MM.1S (cell line): ENCODE measurements around the gene RAB6B.

Source experiments
- DNase-seq: peaks from one replicate; pipeline ENCODE4 v3.0.0-alpha.2; 2015
- H2AFZ ChIP-seq: fragments of 300-600 bp; sonication (generic); 2 replicates; pipeline ENCODE4 v1.6.0; 2016; ENCODE audit warnings: antibody characterized with exemption, low read length
- H3F3A ChIP-seq: fragments of 300-600 bp; sonication (generic); 2 replicates; pipeline ENCODE4 v1.6.1; 2016; ENCODE audit warnings: mild to moderate bottlenecking, antibody characterized with exemption, low read length, moderate library complexity, mixed read lengths; ENCODE audit not compliant: insufficient read depth
- H3K27ac ChIP-seq: fragments of 300-600 bp; sonication (generic); 2 replicates; pipeline ENCODE4 v1.5.1; 2016; ENCODE audit warnings: mild to moderate bottlenecking, low read length
- H3K27me3 ChIP-seq: fragments of 300-600 bp; sonication (generic); replicated peaks from 2 replicates; pipeline ENCODE4 v1.6.0; 2016; ENCODE audit warnings: low read length; ENCODE audit not compliant: insufficient read depth
- H3K36me3 ChIP-seq: fragments of 300-600 bp; sonication (generic); replicated peaks from 2 replicates; pipeline ENCODE4 v1.6.1; 2016; ENCODE audit warnings: mild to moderate bottlenecking, low read length, mixed read lengths; ENCODE audit not compliant: insufficient read depth
- H3K4me1 ChIP-seq: fragments of 300-600 bp; sonication (generic); 2 replicates; pipeline ENCODE4 v1.6.1; 2016; ENCODE audit warnings: low read length, mixed read lengths
- H3K4me2 ChIP-seq: fragments of 300-600 bp; sonication (generic); 2 replicates; pipeline ENCODE4 v1.6.0; 2016; ENCODE audit warnings: low read depth, low read length
- H3K4me3 ChIP-seq: fragments of 300-600 bp; sonication (generic); 2 replicates; pipeline ENCODE4 v1.5.1; 2016; ENCODE audit warnings: low read length, mixed read lengths
- H3K79me2 ChIP-seq: fragments of 300-600 bp; sonication (generic); 2 replicates; pipeline ENCODE4 v1.6.1; 2016; ENCODE audit warnings: mixed run types, low read length, mixed read lengths
- H3K9ac ChIP-seq: fragments of 300-600 bp; sonication (generic); 2 replicates; pipeline ENCODE4 v1.6.1; 2016; ENCODE audit warnings: low read length, mixed read lengths
- H3K9me2 ChIP-seq: fragments of 300-600 bp; sonication (generic); replicated peaks from 2 replicates; pipeline ENCODE4 v1.6.1; 2016; ENCODE audit warnings: mild to moderate bottlenecking, low read length, mixed read lengths; ENCODE audit not compliant: insufficient read depth
- H3K9me3 ChIP-seq: fragments of 300-600 bp; sonication (generic); replicated peaks from 2 replicates; pipeline ENCODE4 v1.6.1; 2016; ENCODE audit warnings: mild to moderate bottlenecking, low read length, mixed read lengths; ENCODE audit not compliant: insufficient read depth
- H4K20me1 ChIP-seq: fragments of 300-600 bp; sonication (generic); 2 replicates; pipeline ENCODE4 v1.6.1; 2016; ENCODE audit warnings: mild to moderate bottlenecking, low read length, moderate library complexity, mixed read lengths; ENCODE audit not compliant: insufficient read depth
- CTCF ChIP-seq: fragments of 300-600 bp; sonication (generic); IDR thresholded peaks from 2 replicates; pipeline ENCODE4 v1.5.1; 2016; ENCODE audit warnings: antibody characterized with exemption, low read length, mixed read lengths
- EZH2 ChIP-seq: fragments of 300-600 bp; sonication (generic); optimal IDR thresholded peaks from 2 replicates; pipeline ENCODE3; 2017; ENCODE audit warnings: low read depth, mild to moderate bottlenecking, antibody characterized with exemption, low read length, mixed read lengths
- EZH2phosphoT487 ChIP-seq: fragments of 300-600 bp; sonication (generic); IDR thresholded peaks from 2 replicates; pipeline ENCODE4 v1.6.1; 2018; ENCODE audit warnings: antibody characterized with exemption, low read length

Gene RAB6B

GRCh38 chr3:133841196-133841595, 54.5 kb downstream of the RAB6B start:
- H2AFZ ChIP-seq = no peak overlapping the region
- no peaks in the 10 kb centered on the region for H3K4me1 ChIP-seq
- no peak overlapping the region for H3K4me2 ChIP-seq
- H3K9me2 ChIP-seq = no peaks in the 10 kb centered on the region
- no peak for TF ChIP-seq CTCF
- no peak for TF ChIP-seq EZH2phosphoT487
- TF ChIP-seq EZH2 = no peak
- no peaks in the 10 kb centered on the region for H3K36me3 ChIP-seq
- no peak overlapping the region for H3K27ac ChIP-seq
- no peaks in the 10 kb centered on the region for H4K20me1 ChIP-seq
- H3K9ac ChIP-seq = no peak overlapping the region
- no peaks in the 10 kb centered on the region for H3F3A ChIP-seq
- no peaks in the 10 kb centered on the region for H3K79me2 ChIP-seq
- H3K9me3 ChIP-seq = no peaks in the 10 kb centered on the region
- H3K27me3 ChIP-seq = no peaks in the 10 kb centered on the region
- DNase-seq = no peak
- no peak overlapping the region for H3K4me3 ChIP-seq

GRCh38 chr3:133840767-133841166, 54.9 kb downstream of the RAB6B start:
- H3K9me2 ChIP-seq = no peaks in the 10 kb centered on the region

GRCh38 chr3:133840055-133840737, 55.5 kb downstream of the RAB6B start:
- no peaks in the 10 kb centered on the region for H3K9me3 ChIP-seq
- H3K36me3 ChIP-seq = no peaks in the 10 kb centered on the region
- no peaks in the 10 kb centered on the region for H4K20me1 ChIP-seq
- no peak overlapping the region for H2AFZ ChIP-seq
- H3F3A ChIP-seq = no peaks in the 10 kb centered on the region
- no peak overlapping the region for H3K4me2 ChIP-seq
- H3K4me1 ChIP-seq = no peaks in the 10 kb centered on the region
- H3K79me2 ChIP-seq = no peaks in the 10 kb centered on the region
- no peak overlapping the region for H3K4me3 ChIP-seq
- H3K27me3 ChIP-seq = no peaks in the 10 kb centered on the region
- H3K9ac ChIP-seq = no peak overlapping the region
- H3K9me2 ChIP-seq = no peaks in the 10 kb centered on the region
- DNase-seq = no peak
- TF ChIP-seq CTCF = no peak
- TF ChIP-seq EZH2 = no peak
- TF ChIP-seq EZH2phosphoT487 = no peak
- no peak overlapping the region for H3K27ac ChIP-seq

More at GRCh38 chr3:133840767-133841166, 54.9 kb downstream of the RAB6B start:
- Histone ChIP-seq H4K20me1 (no peaks in the 10 kb centered on the region), H2AFZ (no peak overlapping the region), H3K4me2 (no peak overlapping the region), H3K4me3 (no peak overlapping the region), H3F3A (no peaks in the 10 kb centered on the region), H3K4me1 (no peaks in the 10 kb centered on the region), H3K27ac (no peak overlapping the region), H3K9me3 (no peaks in the 10 kb centered on the region), H3K79me2 (no peaks in the 10 kb centered on the region), H3K36me3 (no peaks in the 10 kb centered on the region), H3K27me3 (no peaks in the 10 kb centered on the region), H3K9ac (no peak overlapping the region)
- TF ChIP-seq CTCF (no peak), EZH2phosphoT487 (no peak), EZH2 (no peak)
- DNase-seq = no peak
